NT2/D1 (cell line): Measurements from ENCODE around the gene KCNH1.

Experiments
- SUZ12 ChIP-seq: IDR thresholded peaks from 2 replicates; pipeline ENCODE4 v1.6.1; 2011; ENCODE audit not compliant: insufficient read length, insufficient read depth; ENCODE audit errors: extremely low read depth
- YY1 ChIP-seq: IDR thresholded peaks from 2 replicates; pipeline ENCODE4 v1.6.1; 2011; ENCODE audit not compliant: insufficient read length, insufficient read depth

GRCh38 chr1:211033921-211034525, 99.9 kb downstream of the KCNH1 start:
- TF ChIP-seq SUZ12, result no peak
- no peak for TF ChIP-seq YY1
